ENCODE results near the gene NR3C1.

Gene NR3C1

GRCh38 chr5:143397302-143398052 lies 6.0 kb downstream of the NR3C1 start:
- DNase-seq, result no peak

GRCh38 chr5:143396353-143396940 lies 7.0 kb downstream of the NR3C1 start:
- no peak for DNase-seq

GRCh38 chr5:143395638-143396352 lies 7.7 kb downstream of the NR3C1 start:
- DNase-seq, result no peak

GRCh38 chr5:143393524-143393923 lies 10.0 kb downstream of the NR3C1 start:
- DNase-seq, result no peak

GRCh38 chr5:143390941-143391340 lies 12.5 kb downstream of the NR3C1 start:
- no peak for DNase-seq

GRCh38 chr5:143390258-143390657 lies 13.2 kb downstream of the NR3C1 start:
- no peak for DNase-seq

- DNase-seq, result peak; percentile 78
These were observed 16.8 kb downstream of the NR3C1 start for GRCh38 chr5:143386725-143387124.

- no peak for DNase-seq
These were observed 18.4 kb downstream of the NR3C1 start for GRCh38 chr5:143384865-143385657.

GRCh38 chr5:143383988-143384387 lies 19.5 kb downstream of the NR3C1 start:
- no peak for DNase-seq

- peak; percentile 76 for DNase-seq
These were observed 23.9 kb downstream of the NR3C1 start for GRCh38 chr5:143379606-143380005.

GRCh38 chr5:143376911-143377813 lies 26.3 kb downstream of the NR3C1 start:
- DNase-seq, result no peak

- no peak for DNase-seq
These were observed 27.2 kb downstream of the NR3C1 start for GRCh38 chr5:143376195-143376779.

- no peak for DNase-seq
These were observed 28.8 kb downstream of the NR3C1 start for GRCh38 chr5:143374496-143375217.

- no peak for DNase-seq
These were observed 30.4 kb downstream of the NR3C1 start for GRCh38 chr5:143373076-143373475.

- DNase-seq, result no peak
These were observed 31.2 kb downstream of the NR3C1 start for GRCh38 chr5:143372187-143372829.

- DNase-seq, result no peak
These were observed 33.0 kb downstream of the NR3C1 start for GRCh38 chr5:143370440-143370839.

GRCh38 chr5:143364061-143364460 lies 39.4 kb downstream of the NR3C1 start:
- no peak for DNase-seq

- DNase-seq, result peak; percentile 45
These were observed 40.7 kb downstream of the NR3C1 start for GRCh38 chr5:143362664-143363227.

- no peak for DNase-seq
These were observed 42.0 kb downstream of the NR3C1 start for GRCh38 chr5:143361438-143361837.

- peak; percentile 45 for DNase-seq
These were observed 42.7 kb downstream of the NR3C1 start for GRCh38 chr5:143360755-143361154.
